HS-5 (cell line): ENCODE measurements around the gene LRRC72.
"Not testable (repeated sequence)": the region's sequence is repeated elsewhere in the genome, so short reads cannot be mapped to it uniquely, and the experiment has no call there.

ENCODE experiments used
- DNase-seq: peaks from one replicate; pipeline ENCODE4 v3.0.0-alpha.2; 2012; ENCODE audit warnings: low read depth

Gene LRRC72

DNA sequence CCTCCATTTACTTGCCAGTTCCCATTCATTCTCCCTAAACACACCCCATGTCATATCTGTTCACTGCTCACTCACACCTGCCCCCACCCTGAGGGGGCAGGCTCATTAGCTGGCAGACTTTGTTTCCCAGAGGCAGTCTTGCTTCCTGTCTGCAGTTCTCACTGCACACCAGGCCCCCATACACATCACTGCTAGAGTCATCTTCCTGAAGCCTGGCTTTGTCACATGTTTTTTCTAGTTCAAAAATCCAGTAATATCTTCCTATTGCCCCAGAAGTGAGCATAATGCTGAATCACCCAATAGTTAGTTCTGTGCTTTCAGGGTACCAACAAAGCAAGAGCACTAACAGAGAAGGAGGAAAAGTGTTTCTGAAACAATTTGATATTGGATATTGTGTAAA is 1.9 kb downstream of the LRRC72 start:
- DNase-seq = no peak

DNA sequence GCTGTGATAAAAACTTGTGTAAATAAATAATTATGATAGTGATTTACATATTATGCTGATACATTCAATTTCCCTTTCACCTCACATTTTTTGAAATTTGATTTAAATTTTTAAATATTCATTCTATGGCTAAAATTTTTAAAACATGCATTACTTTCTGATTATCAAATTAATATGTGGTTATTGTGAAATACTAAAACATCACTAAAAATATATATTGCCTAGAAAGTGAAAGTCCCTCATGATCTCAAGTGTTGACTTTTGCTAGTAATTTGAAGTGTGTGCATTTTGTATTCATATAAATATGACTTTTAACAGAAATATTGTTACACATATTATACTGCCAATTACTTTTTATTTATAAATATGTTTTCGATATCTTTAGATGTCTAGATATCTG is 3.1 kb downstream of the LRRC72 start:
- DNase-seq = no peak

DNA sequence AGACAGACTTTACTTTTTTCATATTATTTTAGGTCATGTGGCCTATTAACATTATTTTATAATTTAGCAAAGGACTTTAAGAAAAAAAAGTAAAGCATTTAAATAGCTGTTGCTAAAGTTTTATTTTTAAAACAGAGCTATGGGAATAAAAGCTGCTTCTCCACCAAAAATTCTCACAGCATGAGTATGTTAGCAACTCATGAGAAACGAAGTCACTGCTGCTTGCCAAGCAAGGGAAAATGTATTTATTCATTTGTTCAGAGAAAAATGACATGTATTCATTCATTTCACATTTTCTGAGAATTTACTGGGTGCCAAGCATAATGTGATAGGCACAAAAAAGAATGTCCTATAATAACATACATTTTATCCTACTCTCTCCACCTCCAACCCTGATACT is 5.1 kb downstream of the LRRC72 start:
- DNase-seq = no peak

DNA sequence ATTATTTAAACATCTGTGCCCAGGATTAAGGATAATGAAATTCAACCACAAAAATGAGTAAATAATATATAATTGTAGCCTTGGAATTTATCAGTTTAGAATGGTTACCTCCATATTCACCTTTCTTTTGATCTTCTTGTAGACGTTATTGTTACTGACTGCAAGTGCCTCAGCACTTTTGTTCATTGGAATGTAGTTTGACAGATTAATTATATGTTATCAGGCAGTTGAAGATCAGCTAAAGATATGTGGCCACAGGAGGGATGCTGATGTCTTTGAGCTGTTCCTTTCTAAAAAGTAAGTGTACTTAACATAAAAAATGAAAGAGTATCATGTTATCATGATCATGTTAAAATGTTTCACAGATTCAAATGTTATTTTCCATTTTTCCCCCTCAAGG is 5.6 kb downstream of the LRRC72 start:
- no peak for DNase-seq

DNA sequence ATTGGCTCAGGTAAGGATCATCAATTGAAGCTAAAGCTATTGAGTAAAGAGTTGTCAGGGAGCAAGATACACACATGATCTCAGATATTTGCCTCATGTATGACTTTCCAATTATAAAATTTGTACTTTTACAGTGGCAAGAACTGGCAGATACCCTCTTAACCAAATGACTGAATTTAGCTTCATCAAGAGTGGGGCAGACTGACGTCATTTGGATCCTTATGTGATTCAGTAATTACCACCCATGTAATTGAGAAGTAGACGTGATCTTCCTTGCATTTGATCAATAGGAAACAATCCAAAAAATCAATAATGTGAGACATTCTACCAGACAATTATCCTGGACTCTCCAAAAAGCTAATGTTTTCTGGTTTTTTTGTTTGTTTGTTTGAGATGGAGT is 8.9 kb downstream of the LRRC72 start:
- DNase-seq = no peak

DNA sequence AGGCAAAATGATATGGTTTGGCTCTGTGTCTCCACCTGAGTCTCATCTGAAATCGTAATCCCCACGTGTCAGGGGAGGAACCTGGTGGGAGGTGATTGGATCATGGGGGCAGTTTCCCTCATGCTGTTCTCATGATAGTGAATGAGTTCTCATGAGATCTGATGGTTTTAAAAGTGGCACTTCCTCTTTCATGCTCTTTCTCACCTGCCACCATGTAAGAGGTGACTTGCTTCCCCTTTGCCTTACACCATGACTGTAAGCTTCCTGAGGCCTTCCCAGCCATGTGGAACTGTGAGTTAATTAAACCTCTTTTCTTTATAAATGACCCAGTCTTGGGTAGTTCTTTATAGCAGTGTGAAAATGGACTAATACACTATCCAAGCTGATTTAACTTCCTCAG is 13.9 kb downstream of the LRRC72 start:
- DNase-seq = not testable (repeated sequence)

DNA sequence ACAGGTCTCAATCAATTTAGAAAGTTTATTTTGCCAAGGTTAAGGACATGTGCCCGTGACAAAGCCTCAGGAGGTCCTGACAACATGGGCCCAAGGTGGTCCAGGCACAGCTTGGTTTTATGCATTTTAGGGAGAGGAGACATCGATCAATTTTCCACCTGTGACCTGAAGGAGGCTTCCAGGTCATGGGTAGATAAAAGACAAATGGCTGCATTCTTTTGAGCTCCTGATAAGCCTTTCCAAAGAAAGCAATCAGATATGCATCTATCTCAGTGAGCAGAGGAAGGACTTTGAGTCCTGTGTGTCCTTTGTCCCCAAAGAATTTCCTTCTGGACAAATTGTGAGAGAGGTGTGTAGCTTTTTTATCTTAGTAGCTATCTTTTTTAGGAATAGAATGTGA is 15.8 kb downstream of the LRRC72 start:
- DNase-seq = no peak

DNA sequence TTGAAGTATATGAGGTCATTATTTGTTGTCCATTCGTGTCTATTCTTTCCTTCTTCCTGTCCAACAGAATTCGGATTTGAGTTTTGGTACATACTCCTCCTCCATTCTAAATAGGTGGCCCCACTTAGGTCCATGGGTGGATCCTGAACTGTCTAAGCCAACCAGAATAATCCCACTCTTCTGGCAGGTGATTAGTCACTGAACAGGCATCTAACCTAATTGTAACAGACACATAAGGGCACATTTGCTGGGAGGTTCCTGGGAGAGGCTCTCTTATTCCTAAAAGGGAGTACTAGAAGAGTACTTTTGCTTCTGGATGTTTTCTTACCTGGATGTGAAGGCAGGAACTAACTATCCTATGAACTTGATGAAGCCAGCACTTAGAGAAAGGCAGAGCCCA is 16.8 kb downstream of the LRRC72 start:
- no peak for DNase-seq

DNA sequence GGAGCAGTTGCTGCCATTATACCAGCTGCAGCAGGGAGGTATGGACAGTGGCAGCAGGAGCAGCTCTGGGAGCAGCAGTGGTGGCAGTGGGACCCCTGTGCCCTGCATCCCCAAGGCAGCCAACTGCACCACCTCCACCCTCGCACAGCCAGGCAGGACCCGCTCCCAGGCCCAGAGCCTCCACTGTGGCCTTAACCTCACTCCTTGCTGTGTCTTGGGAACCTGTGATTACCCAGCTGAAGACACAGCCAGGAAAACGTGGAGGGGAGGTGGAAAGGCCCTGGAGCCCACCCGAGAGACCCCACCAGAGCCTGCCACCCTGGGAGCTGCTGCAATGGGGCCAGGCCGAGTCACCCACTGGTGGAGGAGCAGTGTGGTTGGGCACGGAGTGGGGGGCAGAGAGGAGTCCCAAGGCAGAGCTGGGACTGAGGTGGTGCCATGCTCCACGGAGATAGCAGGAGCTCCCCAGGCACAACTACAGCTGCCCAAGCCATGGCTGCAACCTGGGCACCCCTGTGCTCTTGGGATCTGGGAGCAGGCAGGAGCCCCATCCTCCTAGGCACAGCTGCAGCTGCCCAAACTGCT is 20.4 kb downstream of the LRRC72 start:
- no peak for DNase-seq

DNA sequence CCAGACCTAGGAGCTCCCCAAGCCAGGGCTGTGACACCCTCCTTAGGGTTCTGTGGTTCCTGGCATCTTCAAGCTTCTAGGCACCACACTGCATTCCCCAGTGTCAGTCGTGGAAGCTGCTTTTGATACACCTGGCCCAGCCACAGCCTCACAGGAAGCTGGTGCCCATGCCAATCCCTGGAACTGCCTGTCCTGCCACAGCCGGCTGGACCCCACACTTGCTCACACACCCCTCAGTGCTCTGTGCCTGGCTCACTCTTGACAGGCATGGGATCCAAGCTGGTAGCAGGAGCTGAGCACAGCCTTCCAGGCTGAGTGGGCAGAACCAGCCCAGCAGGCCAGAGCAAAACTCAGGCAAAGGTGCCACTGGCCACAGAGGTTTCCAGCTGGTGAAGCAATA is 21.8 kb downstream of the LRRC72 start:
- DNase-seq = no peak

DNA sequence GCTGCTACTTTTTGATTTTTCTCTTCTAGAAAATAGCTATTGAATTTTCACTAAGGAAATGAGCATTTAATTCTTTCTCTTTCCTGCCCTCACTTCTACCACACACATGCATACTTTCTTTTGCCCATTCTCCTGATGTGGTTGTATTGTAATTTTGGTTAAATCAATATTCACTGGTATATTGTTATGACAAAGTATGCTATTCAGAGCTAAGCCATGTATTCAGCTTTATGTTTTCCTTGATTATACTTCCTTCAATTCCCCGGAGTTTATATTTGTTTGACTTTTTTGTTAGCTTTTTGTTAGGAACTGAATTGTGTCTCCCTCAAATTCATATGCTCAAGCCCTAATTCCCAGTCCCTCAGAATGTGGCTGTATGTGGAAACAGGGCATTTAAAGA is 24.0 kb downstream of the LRRC72 start:
- no peak for DNase-seq

DNA sequence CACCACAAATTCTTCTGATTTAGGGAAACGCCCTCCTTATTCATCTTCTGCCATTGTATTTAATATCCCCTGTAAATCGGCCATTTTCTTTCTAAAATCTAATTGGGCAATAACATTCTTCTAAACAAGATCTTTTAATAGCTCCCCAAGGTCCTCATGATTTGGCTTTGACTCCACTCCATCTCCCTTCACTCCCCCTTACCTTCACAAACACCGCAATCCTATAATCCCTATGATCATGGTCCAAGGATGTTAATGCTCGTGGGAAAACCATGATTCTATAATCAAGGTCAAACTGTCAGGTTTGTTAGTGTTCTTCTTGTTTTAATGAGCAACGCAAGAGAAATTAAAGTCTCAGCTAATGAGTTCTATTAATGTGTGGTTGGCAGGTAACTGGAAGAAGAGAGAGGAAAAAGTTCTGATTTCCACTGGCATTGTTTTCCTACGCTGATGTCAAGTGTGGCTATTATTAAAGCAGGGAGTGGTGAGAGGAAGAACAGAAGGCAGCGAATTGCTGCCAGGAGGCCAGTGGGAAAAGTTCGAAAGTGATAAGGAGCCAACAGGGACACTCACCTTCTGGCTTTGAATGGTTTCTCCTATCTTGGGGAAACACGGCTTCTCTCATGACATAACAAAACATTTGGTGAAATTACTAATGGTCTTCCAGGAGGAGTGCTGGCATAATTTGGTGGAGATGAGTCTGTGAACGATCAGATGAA is 28.1 kb downstream of the LRRC72 start:
- DNase-seq = no peak

DNA sequence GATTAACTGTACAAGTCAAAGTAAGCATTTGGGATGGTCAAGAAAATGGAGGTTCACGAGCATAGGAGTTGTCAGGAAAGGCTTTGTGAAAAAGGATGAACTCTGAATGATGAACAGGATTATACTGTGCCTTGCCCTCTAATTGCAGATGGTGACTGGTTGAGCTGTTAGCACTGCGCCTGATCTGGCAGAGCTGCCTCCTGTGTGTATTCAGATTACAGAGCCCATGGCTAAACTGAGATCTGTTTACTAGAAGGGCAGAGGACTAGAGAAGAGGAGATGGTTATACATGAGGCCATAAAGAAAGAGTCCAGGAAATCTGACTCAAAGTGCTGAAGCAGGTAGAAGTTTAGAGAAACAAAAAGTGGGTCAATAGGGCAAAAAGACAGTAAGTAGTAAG is 29.7 kb downstream of the LRRC72 start:
- DNase-seq = no peak

DNA sequence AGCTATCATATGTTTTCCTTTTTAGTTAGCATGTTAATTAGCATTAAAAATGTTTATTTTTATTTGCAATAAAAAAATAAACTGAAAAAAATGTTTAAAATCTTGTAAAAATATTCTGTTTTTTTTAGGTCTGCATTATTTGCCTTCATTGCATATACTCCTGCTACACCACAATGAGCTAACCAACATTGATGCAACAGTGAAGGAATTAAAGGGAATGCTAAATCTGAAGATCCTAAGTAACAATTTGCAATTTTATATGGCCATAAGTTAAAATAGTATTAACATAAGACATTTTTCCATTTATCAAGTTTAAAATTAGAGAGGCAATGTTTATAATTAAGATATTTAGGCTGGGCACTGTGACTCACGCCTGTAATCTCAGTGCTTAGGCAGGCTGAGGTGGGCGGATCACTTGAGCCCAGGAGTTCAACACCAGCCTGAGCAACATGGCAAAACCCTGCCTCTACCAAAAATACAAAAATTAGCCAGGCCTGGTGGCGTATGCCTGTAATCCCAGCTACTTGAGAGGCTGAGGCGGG is 32.2 kb downstream of the LRRC72 start:
- DNase-seq = no peak

DNA sequence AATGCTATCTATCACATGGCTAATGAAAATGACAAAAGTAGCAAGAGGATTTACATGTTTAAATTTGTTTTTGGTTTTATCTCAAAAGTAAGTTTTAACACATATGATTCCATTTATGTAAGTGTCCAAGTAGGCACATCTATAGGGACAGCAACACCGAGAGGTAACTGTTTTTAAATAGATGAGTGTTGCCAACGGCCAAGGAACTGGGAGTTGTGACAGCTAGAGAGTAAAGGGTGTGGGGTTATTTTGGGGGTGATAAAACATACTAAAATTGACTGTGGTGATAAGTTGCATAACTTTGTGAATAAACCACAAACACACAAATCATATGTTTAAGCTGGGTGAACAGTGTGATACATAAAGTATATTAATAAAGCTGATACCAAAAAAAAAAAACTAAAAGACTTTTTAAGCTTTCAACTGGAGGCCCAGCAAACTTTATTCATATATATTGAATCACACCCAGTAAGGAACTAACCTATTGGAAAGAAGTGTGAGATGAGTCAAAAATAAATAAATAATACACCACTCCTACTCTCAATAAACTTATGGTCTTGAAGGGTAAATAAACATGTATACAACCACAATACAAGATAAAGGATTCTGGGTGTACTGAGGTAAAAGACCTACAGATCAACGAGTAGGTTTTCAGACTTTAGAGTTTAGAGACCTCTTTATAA is 33.0 kb downstream of the LRRC72 start:
- DNase-seq = no peak

DNA sequence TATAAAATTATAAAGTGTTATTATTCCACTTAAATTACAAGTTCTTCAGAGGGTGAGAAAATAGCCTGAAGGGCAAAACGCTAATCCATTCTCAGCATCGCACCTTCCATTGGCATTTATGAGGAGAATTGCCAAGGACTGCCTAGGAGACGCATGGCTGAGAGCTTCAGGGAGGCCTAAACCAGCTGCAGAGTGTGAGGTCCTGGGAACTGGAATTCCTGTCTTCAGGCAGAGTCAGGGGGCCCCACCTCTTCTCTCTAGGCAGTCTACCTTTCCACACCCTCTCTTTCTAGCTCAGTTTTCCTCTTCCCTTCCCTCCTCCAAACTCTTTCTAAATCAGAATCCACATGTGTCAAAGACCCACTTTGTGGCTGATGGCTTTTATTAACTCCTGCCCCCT is 35.3 kb downstream of the LRRC72 start:
- DNase-seq = no peak

DNA sequence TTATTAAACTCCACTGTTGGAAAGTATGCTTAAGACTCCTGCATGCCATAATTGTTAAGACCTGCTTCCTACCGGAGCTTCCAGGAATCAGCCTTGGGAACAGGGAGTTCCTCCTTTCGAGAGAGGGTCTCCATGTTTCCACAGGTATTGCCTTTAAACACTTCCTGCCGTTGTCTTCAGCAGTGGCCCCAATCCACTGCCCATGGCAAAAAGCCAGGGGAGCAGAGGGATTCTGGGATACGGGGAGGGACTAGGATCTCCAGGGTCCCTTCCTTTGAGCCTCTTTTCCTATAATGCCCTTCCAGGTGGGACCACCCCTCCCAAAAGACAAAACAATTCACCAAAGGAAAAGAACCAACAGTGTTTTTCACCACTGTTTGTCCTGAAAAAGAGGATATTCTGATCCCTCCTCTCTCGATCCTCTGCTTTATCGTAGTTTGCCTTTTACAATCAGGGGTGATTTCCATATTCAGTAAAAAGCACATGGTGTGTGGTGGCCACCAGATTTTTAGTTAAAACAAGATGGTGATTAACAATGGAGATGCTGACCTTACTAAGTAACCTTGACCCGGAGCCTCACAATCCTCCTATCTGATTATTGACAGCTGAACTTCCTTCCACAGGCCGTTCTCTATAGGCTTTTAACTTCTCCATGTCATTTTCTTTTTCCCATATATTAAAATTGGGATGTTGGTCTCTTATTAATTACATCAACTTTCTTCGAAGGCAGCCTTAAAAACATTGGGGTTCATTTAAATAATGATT is 36.0 kb downstream of the LRRC72 start:
- DNase-seq = no peak

DNA sequence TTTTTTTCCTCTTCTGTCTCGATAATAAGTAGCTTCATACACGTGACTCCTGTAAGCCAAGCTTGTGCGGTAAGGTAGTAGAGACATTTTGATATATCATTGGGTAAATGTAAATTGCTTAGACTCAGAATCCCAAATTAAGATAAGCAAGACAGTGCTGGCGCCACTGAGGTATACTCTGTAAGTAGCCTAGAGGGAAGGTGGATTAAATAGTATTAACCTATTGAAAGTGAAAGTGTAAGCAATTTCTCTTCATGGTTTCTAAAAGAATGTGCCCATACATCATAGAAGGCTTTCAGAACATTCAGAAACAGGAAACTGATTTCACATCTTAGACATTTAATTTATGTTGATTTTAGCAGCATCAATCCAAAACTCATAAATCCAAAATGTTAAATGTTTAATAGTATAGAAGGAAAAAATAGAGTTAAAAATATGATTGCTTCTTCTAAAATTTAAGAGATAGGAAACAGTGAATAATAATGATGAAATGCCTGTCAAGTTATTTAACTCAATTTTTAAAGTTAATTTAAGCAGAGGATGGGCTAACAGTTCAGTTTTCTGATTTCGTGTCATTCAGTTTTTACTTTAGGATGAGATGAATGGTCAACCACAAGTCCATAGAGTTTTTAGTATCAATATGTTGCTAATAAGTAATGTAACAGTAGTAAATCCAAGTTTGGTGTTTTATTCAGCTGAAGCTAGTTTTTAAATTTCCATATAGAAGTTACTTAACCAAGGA is 36.8 kb downstream of the LRRC72 start:
- DNase-seq = no peak

DNA sequence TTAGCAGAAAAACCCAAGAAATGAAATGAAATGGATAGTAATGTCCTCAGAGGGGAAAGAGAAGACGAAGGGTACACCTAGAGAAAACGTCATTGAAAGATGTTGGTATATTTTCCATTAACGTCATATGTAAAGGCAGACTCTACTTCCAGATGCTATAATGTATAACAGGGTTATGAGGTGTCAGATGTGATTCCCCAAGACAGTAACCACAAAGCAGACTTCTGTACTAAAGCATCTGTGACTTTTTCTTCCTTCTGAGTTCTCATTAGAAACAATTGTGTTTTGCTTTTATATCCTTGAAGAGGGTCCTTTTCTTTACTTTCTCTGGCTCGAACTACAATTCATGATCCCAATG is 37.4 kb downstream of the LRRC72 start:
- DNase-seq = no peak

DNA sequence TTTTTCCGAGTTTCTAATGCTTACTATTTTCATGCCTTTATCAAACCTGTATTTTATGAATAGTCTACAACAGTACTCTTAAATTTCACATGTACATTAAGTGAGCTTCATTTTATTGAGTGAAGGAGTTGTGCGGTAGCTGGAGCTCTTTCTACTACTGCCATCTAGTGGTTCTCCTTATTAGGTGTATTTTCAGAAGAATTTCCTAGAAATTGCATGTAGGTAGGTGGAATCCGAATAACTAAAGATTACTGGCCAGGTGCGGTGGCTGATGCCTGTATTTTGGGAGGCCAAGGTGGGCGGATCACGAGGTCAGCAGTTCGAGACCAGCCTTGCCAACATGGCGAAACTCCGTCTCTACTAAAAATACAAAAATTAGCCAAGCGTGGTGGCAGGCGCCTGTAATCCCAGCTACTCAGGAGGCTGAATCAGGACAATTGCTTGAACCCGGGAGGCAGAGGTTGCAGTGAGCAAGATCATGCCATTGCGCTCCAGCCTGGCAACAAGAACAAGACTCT is 38.3 kb downstream of the LRRC72 start:
- peak; percentile 30 for DNase-seq

DNA sequence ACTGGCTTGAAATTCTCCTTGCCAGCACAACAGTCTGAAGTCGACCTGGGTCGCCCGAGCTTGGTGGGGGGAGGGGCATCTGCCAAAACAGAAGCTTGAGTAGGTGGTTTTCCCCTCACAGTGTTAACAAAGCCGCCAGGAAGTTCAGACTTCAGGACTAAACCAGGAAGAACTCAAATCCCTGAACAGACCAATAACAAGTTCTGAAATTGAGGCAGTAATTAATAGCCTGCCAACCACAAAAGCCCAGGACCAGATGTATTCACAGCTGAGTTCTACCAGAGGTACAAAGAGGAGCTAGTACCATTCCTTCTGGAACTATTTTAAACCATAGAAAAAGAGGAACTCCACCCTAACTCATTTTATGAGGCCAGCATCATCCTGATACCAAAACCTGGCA is 45.3 kb downstream of the LRRC72 start:
- no peak for DNase-seq

DNA sequence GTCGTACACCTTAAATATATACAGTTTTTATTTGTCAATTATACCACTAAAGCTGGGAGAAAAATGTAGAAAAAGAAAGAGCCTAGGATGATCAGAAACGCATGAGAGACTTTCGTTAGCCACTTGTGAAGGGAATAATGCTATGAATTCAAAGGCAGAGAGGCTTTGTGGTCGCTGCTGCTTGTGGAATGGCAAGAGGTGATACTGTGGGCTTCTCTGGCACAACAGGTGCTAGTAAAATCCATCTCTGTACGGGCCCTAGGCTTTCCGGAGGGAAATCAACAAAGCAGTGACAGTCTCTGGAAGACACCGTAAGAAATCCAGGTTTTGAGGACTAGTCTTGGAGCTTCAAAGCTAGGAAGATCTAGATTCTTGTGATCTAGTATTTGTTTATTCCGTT is 52.6 kb downstream of the LRRC72 start:
- DNase-seq = no peak
